PC-3 (cell line): ENCODE data around the gene CATSPER4. TPM values are rescaled to one million over a fixed set of nuclear protein-coding genes. Genes with fewer than 3 reads are reported as not detected.

Source experiments
- ATAC-seq: fragments of 200-7000 bp; cut with Tn5 transposase; 2 replicates; pipeline ENCODE4 v1.9.1; 2020; ENCODE audit warnings: mild to moderate bottlenecking, moderate library complexity
- BruUV-seq: library from RNA; stranded (reverse); fragments of 400-500 nt; replicated peaks from 2 replicates; lab custom pipeline; 2021; lab: Mats Ljungman, UMichigan
- CTCF ChIA-PET: fragments of 300-600 bp; sonication (Branson Sonifier 250); formaldehyde crosslinking; loops from one replicate; lab custom pipeline; 2022; ENCODE audit warnings: antibody characterized with exemption; lab: Charles Lee
- POLR2A ChIA-PET: fragments of 300-600 bp; sonication (Branson Sonifier 250); formaldehyde crosslinking; loops from one replicate; lab custom pipeline; 2022; ENCODE audit warnings: antibody characterized with exemption; ENCODE audit not compliant: unreplicated experiment; lab: Charles Lee
- DNase-seq: peaks from one replicate; pipeline ENCODE4 v3.0.0-alpha.2; 2015
- H2AFZ ChIP-seq: fragments of 300-600 bp; sonication (generic); 2 replicates; pipeline ENCODE4 v1.6.0; 2016; ENCODE audit warnings: antibody characterized with exemption, low read length
- H3F3A ChIP-seq: fragments of 300-600 bp; sonication (generic); one replicate; pipeline ENCODE4 v1.6.0; 2017; ENCODE audit warnings: antibody characterized with exemption, low read length, control low read depth, mild to moderate bottlenecking; ENCODE audit not compliant: unreplicated experiment
- H3K27ac ChIP-seq: fragments of 300-600 bp; sonication (generic); 2 replicates; pipeline ENCODE4 v1.5.1; 2016; ENCODE audit warnings: mild to moderate bottlenecking, low read length
- H3K27me3 ChIP-seq: fragments of 300-600 bp; sonication (generic); 2 replicates; pipeline ENCODE4 v1.6.1; 2016; ENCODE audit warnings: low read length, mixed read lengths
- H3K36me3 ChIP-seq: fragments of 300-600 bp; sonication (generic); 2 replicates; pipeline ENCODE4 v1.6.1; 2016; ENCODE audit warnings: low read depth, mixed run types, low read length, mixed read lengths
- H3K4me1 ChIP-seq: fragments of 300-600 bp; sonication (generic); 2 replicates; pipeline ENCODE4 v1.5.1; 2016; ENCODE audit warnings: low read length; ENCODE audit not compliant: insufficient read depth
- H3K4me2 ChIP-seq: fragments of 300-600 bp; sonication (generic); 2 replicates; pipeline ENCODE4 v1.6.0; 2016; ENCODE audit warnings: low read length
- H3K4me3 ChIP-seq: fragments of 300-600 bp; sonication (generic); 2 replicates; pipeline ENCODE4 v1.5.1; 2016; ENCODE audit warnings: mild to moderate bottlenecking, low read length, mixed read lengths
- H3K79me2 ChIP-seq: fragments of 300-600 bp; sonication (generic); 2 replicates; pipeline ENCODE4 v1.6.1; 2017; ENCODE audit warnings: low read length, mixed read lengths
- H3K9ac ChIP-seq: fragments of 300-600 bp; sonication (generic); 2 replicates; pipeline ENCODE4 v1.6.0; 2016; ENCODE audit warnings: mild to moderate bottlenecking, low read length
- H3K9me2 ChIP-seq: fragments of 300-600 bp; sonication (generic); replicated peaks from 2 replicates; pipeline ENCODE4 v1.6.1; 2016; ENCODE audit warnings: mixed run types, low read length, mixed read lengths
- H3K9me3 ChIP-seq: fragments of 300-600 bp; sonication (generic); 2 replicates; pipeline ENCODE4 v1.6.1; 2016; ENCODE audit warnings: low read length, mixed read lengths
- H4K20me1 ChIP-seq: fragments of 300-600 bp; sonication (generic); 2 replicates; pipeline ENCODE4 v1.6.1; 2016; ENCODE audit warnings: low read length, mixed read lengths
- EZH2 ChIP-seq: fragments of 300-600 bp; sonication (generic); IDR thresholded peaks from one replicate; pipeline ENCODE4 v1.6.1; 2017; ENCODE audit warnings: antibody characterized with exemption, mild to moderate bottlenecking, low read length; ENCODE audit not compliant: unreplicated experiment
- EZH2phosphoT487 ChIP-seq: fragments of 300-600 bp; sonication (generic); IDR thresholded peaks from 2 replicates; pipeline ENCODE4 v1.6.1; 2018; ENCODE audit warnings: mild to moderate bottlenecking, antibody characterized with exemption, low read length, borderline replicate concordance
- intact Hi-C: fragments of 100-400 bp; cut with micrococcal nuclease; formaldehyde crosslinking; loops from 2 replicates; pipeline ENCODE4 v1.9.0; 2023
- total RNA-seq: library from RNA; depleted of rRNA; stranded (reverse); fragments of >200 nt; gene quantifications from 2 replicates; pipeline ENCODE4 v1.2.3, GENCODE V29; 2014
- TF ChIP-seq, protein P1 (sequence below): fragments of 300-600 bp; sonication (generic); conservative IDR thresholded peaks from 2 replicates; pipeline ENCODE4 v1.5.1; 2017; ENCODE audit warnings: antibody characterized with exemption, low read depth, mild to moderate bottlenecking, low read length

CATSPER4 gene
- total RNA-seq, 1 experiment from 2014 or later, result not detected

- Histone ChIP-seq H3K9me2 (no peaks in the 10 kb centered on the region), H3K27ac (peak overlapping the region; percentile 48), H3K79me2 (peaks cover 56% of the 10 kb centered on the region), H2AFZ (peak overlapping the region; percentile 84), H3K4me3 (peak overlapping the region; percentile 96), H3K9ac (peak overlapping the region; percentile 87), H3K4me1 (peaks cover 25% of the 10 kb centered on the region), H3K9me3 (no peaks in the 10 kb centered on the region), H3K36me3 (peaks cover 2% of the 10 kb centered on the region; the same call in 1 of the 2 replicates), H3F3A (no peaks in the 10 kb centered on the region), H3K4me2 (peak overlapping the region; percentile 83), H3K27me3 (no peaks in the 10 kb centered on the region), H4K20me1 (peaks cover 2% of the 10 kb centered on the region)
- TF ChIP-seq EZH2phosphoT487, result no peak
- TF ChIP-seq, protein P1, sequence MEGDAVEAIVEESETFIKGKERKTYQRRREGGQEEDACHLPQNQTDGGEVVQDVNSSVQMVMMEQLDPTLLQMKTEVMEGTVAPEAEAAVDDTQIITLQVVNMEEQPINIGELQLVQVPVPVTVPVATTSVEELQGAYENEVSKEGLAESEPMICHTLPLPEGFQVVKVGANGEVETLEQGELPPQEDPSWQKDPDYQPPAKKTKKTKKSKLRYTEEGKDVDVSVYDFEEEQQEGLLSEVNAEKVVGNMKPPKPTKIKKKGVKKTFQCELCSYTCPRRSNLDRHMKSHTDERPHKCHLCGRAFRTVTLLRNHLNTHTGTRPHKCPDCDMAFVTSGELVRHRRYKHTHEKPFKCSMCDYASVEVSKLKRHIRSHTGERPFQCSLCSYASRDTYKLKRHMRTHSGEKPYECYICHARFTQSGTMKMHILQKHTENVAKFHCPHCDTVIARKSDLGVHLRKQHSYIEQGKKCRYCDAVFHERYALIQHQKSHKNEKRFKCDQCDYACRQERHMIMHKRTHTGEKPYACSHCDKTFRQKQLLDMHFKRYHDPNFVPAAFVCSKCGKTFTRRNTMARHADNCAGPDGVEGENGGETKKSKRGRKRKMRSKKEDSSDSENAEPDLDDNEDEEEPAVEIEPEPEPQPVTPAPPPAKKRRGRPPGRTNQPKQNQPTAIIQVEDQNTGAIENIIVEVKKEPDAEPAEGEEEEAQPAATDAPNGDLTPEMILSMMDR, result peak; percentile 36
- ChIA-PET CTCF (interaction anchor here (0.6 to 1.9 kb wide), 16 partner anchors 24 to 344 kb away, joined by 3 to 24 read pairs (median 4); partner anchors contain the start of genes CATSPER4, CNKSR1, DHDDS and SH3BGRL3), POLR2A (interaction anchor here (0.6 to 0.8 kb wide), 4 partner anchors 39 to 587 kb away, joined by 3 to 8 read pairs (median 3); partner anchors contain the start of gene DHDDS)
- no TSS peak for BruUV-seq
- ATAC-seq (no peak), DNase-seq (peak; percentile 48)
- intact Hi-C loops, result loop anchor here (1.0 to 5.0 kb wide), 4 partner anchors 40 to 124 kb away; partner anchors contain the start of genes C1orf232, PDIK1L and ZNF593
Measured at GRCh38 chr1:26234644-26235370, 44.4 kb downstream of the CATSPER4 start.

- peaks cover 11% of the 10 kb centered on the region; the same call in 1 of the 2 replicates for H3K36me3 ChIP-seq
- peak overlapping the region; percentile 83 for H3K4me2 ChIP-seq
- no peak for TF ChIP-seq EZH2
- TF ChIP-seq EZH2phosphoT487, result no peak
- TF ChIP-seq, protein P1, result no peak
- ChIA-PET POLR2A (interaction anchor here (0.7 kb wide), 1 partner anchor 1820 kb away, joined by 3 read pairs; no protein-coding TSS in a partner anchor), CTCF (no interaction called here)
- DNase-seq, result peak; percentile 35
- H3K27me3 ChIP-seq, result no peaks in the 10 kb centered on the region
- no peak for ATAC-seq
- no TSS peak for BruUV-seq
- peaks cover 82% of the 10 kb centered on the region for H3K79me2 ChIP-seq
- intact Hi-C loops, result no loop called here
- H3K4me1 ChIP-seq, result peaks cover 25% of the 10 kb centered on the region
- peaks cover 7% of the 10 kb centered on the region for H4K20me1 ChIP-seq
- no peaks in the 10 kb centered on the region for H3K9me2 ChIP-seq
- H2AFZ ChIP-seq, result peak overlapping the region; percentile 29
- peak overlapping the region; percentile 96 for H3K4me3 ChIP-seq
- peak overlapping the region; percentile 59 for H3K27ac ChIP-seq
- H3K9ac ChIP-seq, result peak overlapping the region; percentile 2; the same call in 1 of the 2 replicates
- no peaks in the 10 kb centered on the region for H3K9me3 ChIP-seq
- no peaks in the 10 kb centered on the region for H3F3A ChIP-seq
Measured at GRCh38 chr1:26237230-26237966, 47.0 kb downstream of the CATSPER4 start.
